HG03139 (cell line): Measurements from ENCODE around the gene PIK3C2B.

Experiments used
- ATAC-seq: cut with Tn5 transposase; IDR thresholded peaks from one replicate; pipeline ENCODE4 v1.9.1; 2021; ENCODE audit not compliant: unreplicated experiment

PIK3C2B gene

GRCh38 chr1:204480515-204480914 is 14.1 kb downstream of the PIK3C2B start:
- ATAC-seq: peak; percentile 65

- ATAC-seq: no peak
Measured at GRCh38 chr1:204479387-204480136, 15.0 kb downstream of the PIK3C2B start.

- ATAC-seq: no peak
Measured at GRCh38 chr1:204478921-204479320, 15.7 kb downstream of the PIK3C2B start.

GRCh38 chr1:204478172-204478899 is 16.3 kb downstream of the PIK3C2B start:
- no peak for ATAC-seq

GRCh38 chr1:204477036-204477740 is 17.4 kb downstream of the PIK3C2B start:
- ATAC-seq: no peak

- ATAC-seq: no peak
Measured at GRCh38 chr1:204476563-204476962, 18.0 kb downstream of the PIK3C2B start.

GRCh38 chr1:204475656-204476432 is 18.8 kb downstream of the PIK3C2B start:
- ATAC-seq: no peak

GRCh38 chr1:204473400-204473965 is 21.1 kb downstream of the PIK3C2B start:
- no peak for ATAC-seq

GRCh38 chr1:204472660-204473059 is 21.9 kb downstream of the PIK3C2B start:
- no peak for ATAC-seq

GRCh38 chr1:204471687-204472086 is 22.9 kb downstream of the PIK3C2B start:
- no peak for ATAC-seq

- ATAC-seq: no peak
Measured at GRCh38 chr1:204469304-204469703, 25.3 kb downstream of the PIK3C2B start.

GRCh38 chr1:204468766-204469302 is 25.8 kb downstream of the PIK3C2B start:
- ATAC-seq: no peak

GRCh38 chr1:204468206-204468605 is 26.4 kb downstream of the PIK3C2B start:
- ATAC-seq: no peak

GRCh38 chr1:204466416-204467405 is 27.9 kb downstream of the PIK3C2B start:
- ATAC-seq: no peak

- peak; percentile 59 for ATAC-seq
Measured at GRCh38 chr1:204465546-204466415, 28.8 kb downstream of the PIK3C2B start.

GRCh38 chr1:204464701-204465100 is 29.9 kb downstream of the PIK3C2B start:
- no peak for ATAC-seq

GRCh38 chr1:204464187-204464631 is 30.4 kb downstream of the PIK3C2B start:
- no peak for ATAC-seq
